Measurements from ENCODE around the gene SAP25.

DNA sequence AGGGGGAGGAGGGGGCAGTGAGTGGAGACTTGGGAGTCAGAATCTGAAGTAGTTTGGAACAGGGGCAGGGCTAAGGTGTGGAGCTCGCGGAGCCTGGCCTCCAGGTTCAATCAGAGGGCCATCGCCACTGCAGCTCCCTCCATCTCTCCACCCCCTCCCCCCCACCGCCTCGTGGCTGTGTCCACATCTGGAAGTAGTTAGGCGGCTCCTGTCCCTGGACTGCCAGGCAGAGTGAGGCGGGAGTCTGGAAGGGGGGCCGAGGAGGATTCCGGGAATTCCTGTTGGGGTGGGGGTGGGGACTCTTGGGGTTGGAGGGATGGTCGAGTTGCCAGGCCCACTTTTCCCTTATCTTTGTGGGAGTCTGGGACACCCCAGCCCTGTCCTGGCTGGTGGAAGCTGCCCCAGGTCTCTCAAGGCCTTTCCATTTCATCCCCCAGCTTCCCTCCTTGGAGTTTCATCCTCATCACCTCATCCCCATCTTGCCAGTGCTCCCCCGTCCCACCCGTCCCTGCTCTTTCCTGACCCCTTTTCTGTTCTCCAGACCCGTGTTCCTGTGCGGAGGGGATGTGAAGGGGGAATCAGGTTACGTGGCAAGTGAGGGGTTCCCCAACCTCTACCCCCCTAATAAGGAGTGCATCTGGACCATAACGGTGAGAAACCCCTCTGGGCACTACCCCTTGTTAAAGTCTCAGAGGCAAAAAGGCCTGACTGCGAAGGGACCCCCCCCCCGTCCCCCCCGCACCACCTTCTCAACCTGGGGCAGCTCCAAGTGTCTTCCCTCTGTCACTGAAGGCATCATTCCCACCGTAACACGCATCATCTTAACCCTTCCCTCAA lies 29.4 kb upstream of the SAP25 start:
- no peak for TF ChIP-seq POLR2A (IDR thresholded peaks at IDR 0.05; ENCODE audit: low read length)
- no peak for TF ChIP-seq GATA1 (IDR thresholded peaks at IDR 0.05; ENCODE audit: low read depth, low read length)

All from erythroblast (primary cell).